Anterior cingulate cortex (tissue), 58 donors: ENCODE results near the gene GNG3.
"Not testable (repeated sequence)": the region's sequence is repeated elsewhere in the genome, so short reads cannot be mapped to it uniquely, and the experiment has no call there.

Experiments
- DNase-seq, 58 donors: peaks; one replicate each; lab custom pipeline; 2025; lab: John Stamatoyannopoulos, UW

GNG3 gene

DNA sequence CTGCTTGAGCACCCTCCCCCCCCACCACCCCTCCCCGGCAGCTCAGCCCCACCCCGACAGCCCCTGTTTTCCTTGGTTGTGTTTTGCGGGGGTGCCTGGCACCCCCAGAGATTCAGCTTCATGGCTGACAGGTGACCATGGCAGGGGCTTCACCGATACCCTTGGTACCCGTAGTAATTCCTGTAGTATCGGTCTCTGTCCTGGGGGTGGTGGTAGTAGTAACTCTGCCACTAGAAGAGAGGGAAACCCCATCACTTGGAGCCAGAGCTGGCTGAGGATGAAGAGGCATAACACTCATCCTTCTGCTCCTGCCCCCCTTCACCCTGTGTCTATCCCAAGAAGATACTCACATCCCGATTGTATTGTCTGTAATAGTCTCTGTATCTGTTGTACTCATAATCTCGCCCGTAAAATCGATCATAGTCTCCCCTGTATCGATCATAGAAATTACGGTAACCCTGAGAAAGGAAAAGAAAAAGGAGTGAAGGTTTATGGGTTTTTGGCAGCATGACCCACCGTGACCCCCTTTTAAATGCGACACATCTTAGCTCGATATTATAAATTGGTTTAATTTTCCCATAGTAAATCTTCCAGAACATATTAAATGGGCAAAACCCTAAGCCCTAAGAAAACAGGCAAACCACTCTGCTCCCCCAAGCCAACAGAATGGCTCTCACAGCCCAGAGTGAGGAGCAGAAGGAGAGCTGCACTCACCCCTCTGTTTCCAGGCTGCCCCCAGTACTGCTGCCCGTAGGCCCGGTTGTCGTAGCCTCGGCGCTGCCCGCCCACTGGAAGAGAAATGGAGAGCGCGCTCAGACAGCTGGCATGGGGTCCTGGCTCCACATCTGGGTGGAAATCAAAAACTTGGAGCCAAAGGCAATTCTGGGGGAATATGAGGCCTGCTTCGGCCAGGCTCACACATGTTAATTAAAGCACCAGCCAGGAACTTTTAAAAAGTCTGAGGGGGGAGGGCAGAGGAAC, 8.0 kb downstream of the GNG3 start:
- no peak for DNase-seq

DNA sequence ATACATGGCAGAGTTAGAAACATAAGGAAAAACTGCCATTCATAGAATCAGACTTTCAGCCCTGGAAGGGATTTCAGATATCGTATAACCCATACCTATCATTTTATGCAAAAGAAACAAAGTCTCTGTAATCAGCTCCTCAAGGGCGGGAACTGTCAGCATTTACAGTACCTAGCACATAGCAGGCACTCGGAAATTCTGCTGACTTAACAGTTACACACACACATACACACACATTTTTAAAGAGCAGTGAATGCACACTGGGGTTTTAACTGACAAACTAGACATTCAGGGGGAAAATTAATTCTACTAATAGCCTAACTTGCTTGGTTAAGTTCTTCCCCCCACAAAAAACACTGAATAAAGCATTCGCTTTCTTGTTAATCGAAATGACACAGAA, 8.7 kb downstream of the GNG3 start:
- no peak for DNase-seq

DNA sequence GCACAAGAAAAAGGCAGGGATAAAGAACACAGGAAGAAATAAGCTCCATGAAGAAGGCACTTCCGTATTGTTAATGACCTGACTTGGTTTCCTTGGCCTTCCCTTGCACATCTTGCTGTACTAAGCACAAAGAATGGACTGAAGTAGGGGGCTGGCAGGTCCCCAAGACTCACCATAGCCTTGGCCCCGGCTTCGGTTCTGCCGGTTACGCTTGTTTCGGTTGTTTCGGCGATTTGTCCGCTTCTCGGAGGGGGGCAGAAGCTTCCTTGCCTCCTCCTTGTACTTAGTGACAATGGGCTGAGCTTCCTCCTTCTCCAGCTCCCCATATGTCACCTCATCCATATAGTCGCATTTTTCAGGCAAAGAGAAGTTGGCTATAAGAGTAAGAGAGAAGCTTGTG, 9.3 kb downstream of the GNG3 start:
- peak in 1 of 58 donors; percentile 12 for DNase-seq

DNA sequence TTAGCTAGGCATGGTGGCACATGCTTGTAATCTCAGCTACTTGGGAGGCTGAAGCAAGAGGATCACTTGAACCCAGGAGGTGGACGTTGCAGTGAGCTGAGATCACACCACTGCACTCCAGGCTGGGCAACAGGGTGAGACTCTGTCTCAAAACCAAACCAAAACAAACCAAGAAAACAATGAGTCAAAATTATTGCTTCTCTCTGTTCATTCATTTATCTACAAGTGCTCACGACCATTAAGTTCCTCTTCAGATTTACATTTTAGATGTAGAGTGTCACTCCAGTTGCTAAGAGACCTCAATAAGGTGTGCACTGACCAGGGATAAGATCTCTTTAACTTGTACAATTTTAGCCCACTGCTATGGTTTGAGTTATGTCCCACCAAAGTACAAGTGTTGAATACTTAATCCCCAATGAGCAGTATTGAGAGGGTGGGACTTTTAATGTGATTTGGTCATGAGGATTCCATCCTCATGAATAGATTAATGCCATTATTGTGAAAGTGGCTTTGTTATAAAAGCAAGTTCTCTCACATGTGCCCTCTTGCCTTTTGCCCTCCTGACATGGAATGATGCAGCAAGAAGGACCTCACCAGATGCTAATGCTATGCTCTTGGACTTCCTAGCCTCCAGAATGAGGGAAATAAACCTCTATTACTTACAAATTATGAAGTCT, 12.0 kb downstream of the GNG3 start:
- no peak for DNase-seq

DNA sequence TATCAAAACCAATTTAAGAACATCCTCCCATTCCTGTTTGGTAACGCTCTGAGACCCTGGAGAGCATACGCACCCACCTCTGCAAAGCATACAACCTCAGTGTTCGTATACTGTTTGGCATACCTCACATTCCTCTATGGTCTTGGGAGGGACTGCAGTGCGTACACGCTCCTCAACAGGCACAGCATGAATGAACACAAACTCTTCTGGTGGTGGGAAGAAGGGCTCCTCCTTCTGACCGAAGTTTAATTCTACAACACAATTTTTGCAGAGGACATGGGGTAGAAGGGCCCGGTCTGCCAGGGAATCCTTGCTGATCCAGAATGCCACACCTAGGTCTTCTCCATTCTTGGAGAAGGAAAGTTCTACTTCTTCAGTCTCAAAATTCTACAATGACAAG, 14.5 kb downstream of the GNG3 start:
- DNase-seq = no peak

DNA sequence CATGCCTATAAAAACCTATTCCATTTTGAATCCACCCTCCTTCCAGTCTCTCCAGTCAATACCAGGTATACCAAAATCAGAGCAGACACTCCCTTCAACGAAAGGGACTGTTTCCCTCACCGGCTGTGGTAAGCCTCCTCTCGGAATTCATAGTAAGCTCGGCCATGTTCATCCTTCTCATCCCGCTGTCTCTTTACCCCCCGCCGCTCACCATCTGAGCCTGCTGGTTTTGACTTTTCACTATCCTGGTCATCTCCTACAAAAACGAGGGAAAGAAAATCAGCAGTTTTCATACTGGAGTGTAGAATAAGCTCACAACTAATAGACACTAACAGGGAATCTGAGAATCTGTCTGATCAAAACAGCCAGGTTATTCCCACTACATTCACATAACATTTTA, 16.7 kb downstream of the GNG3 start:
- DNase-seq = no peak

DNA sequence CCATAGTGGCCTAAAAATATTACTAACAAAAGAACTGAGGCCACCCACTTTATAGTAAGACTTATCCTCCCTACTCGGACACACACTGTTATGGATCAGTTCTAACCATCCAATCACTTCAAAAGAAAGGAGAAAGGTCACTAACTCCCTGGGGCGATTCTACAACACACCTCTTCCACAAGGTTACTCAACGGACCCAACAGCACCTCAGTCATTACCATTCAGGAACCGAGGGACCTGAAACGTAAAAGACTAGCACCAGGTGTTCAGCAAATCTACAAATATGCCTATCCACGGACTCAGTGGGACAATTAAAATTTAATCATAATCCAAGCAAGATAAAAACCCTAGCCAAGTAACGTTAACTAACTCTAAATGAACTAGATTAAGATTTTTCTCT, 18.2 kb downstream of the GNG3 start:
- DNase-seq = no peak

DNA sequence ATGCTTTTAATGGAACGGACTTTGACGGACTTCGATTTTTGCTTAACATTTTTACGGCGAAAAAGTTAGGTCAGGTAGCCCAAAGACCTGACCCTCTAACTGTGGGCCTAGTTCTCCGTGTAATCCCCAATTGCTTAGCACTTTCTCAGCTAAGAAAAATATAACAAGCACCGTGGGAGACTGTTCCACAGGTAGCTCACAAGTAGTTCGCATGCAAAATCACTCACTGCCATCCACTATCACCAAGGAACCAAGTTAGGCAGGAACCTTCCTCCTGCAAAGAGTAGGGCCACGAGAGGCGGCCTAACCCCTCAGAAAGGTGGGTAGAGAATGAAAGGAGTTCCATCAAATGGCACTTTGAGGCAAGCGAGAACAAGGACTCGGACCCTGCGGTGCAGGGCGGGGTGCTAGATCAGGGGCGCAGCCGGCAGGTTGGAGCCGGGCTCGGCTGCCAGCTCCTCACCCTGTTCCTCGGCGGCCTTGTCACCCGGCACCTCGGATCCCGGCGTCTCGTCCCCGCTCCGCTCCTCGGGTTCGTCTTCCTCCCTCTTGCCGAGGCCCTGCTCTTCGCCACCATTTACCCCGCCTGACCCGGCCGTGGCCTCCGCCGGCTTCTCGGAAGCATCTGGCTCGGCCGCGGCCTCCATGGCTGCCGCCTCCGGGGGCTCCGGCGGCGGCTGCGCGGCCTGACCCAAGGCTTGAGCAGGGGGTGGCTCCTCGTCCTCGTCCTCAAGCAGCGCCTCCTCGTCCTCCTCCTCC, 18.9 kb downstream of the GNG3 start:
- peak in 9 of 58 donors; percentile 22 to 58 (median 38) for DNase-seq

DNA sequence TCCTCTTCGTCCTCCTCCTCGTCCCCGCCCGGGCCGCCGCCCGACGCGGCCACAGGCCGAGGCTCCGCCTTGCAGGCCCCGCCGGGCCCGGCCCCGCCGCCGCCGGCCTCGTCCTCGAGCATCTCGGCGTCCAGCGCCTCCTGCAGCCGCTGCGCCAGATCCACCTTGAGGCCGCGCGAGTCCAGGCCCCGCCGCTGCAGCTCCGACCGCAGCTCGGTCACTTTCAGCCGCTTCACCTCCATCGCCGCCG, 19.4 kb downstream of the GNG3 start:
- peak in 2 of 58 donors; percentile 66 to 67 for DNase-seq

DNA sequence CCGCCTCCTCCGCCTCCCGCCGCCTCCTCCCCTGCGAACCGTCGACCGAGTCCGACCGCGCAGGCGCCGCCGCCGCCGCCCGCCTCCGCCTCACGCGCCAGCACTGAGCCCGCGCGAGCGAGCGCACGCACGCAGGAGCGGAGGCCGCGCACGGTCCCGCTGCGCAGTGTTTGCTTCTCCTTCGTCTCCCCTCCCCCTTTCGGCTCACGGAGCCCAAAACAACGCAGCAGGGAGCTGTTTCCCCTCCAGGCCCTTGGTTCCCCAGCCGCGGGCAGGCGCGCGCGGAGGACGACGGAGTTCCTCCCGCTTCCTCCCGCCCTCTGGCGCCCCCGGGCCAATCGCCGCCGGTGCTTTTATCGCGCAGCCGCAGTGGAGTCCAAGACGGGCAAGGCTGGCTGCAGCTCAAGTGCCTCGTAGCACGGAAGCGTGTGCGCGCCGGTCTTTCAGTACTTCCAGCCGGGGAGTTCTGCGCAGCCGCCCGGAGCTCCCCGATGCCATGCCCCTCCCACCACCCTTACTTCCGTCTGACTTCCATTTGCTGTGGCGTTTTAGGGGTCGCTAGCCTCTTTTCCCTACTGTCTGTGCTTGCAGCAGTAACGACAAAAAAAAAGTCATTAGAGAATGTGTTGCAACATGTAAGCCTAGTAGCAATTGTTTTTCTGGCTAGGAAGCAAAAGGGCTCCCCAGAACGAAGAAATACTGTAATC, 19.8 kb downstream of the GNG3 start, which contains the start of gene HNRNPUL2:
TSS of gene HNRNPUL2 (minus strand) at position 293 of the 707 bp plus-strand sequence. CDS start 301 bp downstream, outside the sequence.
- DNase-seq = peak; percentile 85 to 99 (median 97)

DNA sequence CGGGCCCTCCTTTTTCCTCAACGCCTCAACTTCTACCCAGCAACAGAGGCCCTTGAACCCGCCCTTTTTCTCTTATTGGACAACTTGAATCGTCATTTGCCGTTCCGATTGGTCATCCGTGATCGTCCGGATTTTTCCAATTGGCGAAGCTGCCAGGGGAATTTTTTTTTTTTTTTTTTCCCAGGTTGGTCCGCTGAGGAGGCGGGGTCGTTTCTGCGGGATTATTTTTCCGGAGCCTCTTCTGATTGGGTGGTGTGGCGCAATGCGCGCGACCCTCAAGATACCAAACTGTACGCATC, 20.3 kb downstream of the GNG3 start:
- DNase-seq = peak in 57 of 58 donors; percentile 60 to 98 (median 88)

DNA sequence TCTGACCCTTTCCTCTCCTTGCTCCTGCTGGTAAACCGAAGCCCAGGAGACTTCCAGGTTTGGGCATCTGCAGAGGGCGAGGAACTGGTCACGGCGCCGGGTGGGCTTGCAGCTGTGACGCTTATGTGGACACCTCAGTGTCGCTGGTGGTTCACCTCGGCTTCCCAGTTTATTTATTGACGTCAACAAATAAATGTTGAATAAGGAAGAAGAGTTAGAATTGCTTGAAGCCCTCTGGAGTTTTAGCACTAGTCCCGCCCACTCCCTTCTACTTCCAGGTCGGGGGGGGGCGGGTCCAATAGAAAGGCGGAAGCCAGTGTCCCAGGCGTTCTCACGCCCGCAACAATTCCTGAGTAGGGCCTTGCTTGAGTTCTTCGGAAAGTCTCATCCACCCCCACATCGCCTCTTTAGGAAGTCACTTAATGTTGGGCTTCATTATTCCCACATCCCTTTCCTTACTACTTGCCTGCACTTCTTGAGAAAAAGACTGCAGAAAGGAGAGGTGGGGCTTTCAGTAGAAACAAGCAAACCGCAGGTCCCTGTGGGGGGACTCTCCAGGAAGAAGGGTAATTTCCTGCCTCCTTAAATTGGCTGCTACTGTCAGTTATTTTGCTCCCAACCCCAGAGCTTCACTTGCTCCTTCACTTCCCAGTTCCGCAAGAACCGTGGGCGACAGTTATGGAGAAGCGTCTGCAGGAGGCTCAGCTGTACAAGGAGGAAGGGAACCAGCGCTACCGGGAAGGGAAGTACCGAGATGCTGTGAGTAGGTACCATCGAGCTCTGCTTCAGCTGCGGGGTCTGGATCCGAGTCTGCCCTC, 20.9 kb downstream of the GNG3 start, which contains the start of gene TTC9C:
TSS of gene TTC9C (plus strand) at position 316 of the 818 bp plus-strand sequence. CDS start at position 679, 363 bp downstream.
- DNase-seq = peak in 57 of 58 donors; percentile 43 to 94 (median 83)

DNA sequence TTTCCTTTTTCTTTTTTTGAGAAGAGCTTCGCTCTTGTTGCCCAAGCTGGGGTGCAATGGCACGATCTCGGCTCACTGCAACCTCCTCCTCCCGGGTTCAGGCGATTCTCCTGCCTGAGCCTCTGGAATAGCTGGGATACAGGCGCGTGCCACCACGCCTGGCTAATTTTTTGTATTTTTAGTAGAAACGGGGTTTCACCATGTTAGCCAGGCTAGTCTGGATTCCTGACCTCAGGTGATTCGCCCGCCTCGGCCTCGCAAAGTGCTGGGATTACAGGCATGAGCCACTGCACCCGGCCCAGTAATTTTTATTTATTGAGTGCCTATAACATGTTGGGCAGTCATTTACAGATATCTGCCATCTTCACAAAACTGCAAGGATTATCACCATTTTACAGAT, 22.6 kb downstream of the GNG3 start:
- DNase-seq = not testable (repeated sequence)

DNA sequence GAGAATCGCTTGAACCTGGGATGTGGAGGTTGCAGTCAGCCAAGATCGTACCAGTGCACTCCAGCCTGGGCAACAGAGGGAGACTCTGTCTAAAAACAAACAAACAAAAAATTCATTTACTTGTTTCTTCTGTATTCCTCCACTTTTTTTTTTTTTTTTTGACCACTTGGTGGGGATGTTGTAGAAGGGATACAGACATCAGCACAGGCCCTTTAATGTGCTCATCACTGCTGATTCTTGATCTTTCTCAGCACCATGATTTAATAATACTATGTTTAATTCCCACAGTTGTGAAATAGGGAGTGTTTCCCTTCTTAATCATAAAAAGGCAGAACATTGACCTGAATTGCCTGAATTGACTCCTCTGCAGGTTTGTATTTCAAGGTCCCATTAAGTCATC, 25.4 kb downstream of the GNG3 start:
- peak in 1 of 58 donors; percentile 41 for DNase-seq

DNA sequence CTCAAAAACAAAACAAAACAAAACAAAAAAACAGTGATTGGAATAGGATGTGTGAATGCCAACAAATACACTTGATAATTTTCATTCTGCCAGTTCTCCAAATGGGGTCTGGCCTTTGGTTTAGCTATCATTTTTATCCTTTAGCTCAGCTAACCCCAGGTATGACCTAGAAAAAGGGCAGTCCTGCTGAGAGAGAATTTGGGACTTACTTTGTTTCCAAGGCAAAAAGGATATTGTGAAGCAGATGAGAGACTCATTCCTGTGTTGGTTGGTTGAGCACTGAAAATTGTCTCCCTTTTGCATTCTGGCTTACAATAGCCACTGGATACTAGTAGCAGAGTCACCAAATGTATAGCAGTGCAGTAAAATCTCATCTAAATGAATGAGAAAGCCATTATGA, 29.7 kb downstream of the GNG3 start:
- no peak for DNase-seq

DNA sequence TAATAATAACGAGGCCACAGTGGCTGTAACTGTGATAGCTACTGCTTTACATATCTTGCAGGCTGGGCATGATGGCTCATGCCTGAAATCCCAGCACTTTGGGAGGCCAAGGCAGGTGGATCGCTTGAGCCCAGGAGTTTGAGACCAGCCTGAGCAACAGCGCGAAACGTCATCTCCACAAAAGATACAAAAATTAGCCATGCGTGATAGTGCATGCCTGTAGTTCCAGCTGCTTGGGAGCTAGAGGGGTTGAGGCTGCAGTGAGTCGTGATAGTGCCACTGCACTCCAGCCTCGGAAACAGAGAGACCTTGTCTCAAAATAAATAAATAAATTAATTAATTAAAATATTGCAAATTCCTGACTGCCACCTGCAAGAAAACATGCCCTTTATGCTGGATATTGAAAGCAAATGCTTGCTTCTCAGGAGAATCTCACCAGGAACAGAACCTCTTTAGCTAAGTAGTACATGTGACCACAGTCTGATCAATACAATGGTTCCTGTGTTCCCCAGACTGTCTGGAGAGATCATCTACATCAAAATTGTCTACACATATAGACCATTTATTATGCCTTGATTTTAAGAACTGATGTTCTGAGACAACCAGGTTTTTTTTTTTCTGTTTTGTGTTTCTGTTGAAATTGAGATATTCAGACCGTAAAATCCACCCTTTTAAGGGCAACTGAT, 40.1 kb downstream of the GNG3 start:
- peak in 1 of 58 donors; percentile 32 for DNase-seq

DNA sequence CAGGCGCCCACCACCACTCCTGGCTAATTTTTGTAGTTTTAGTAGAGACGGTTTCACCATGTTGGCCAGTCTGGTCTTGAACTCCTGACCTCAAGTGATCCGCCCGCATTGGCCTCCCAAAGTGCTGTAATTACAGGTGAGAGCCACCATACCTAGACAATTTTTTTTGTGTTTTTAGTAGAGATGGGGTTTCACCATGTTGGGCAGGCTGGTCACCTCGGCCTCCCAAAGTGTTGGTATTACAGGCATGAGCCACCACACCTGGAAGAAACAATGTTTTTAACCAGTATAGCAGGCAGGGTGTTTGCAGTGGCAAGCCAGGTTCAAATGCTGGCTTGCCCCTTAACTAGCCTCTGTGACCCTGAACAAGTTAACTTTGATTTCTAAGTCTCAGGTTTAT, 42.5 kb downstream of the GNG3 start:
- DNase-seq = not testable (repeated sequence)

DNA sequence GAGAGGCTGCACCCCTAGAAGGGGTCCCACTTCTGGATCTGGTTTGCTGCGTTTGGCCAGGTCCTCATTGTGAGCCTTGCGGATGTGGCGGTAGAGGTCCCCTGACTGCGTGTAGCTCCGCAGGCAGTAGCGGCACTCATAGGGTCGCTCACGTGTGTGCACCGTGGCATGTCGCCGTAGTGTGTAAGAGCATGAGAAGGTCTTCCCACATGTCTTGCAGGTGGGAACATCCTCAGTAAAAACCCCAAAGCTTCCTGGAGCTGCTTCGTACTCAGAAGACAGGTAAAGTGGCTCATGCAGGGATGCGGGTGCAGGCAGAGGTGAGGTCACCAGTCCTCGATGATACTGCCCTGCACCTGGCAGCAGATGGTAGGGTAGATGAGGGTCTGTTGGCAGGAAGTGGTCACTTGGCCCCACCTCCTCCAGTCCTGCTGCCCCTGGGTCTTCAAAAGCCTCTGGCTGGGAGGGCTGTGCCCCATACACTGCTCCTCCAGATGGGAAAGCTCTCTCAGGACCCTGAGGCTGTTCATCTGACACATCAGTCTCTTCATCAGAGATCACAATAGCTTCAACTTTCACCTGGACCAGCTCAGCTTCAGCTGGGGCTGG, 44.8 kb downstream of the GNG3 start:
- no peak for DNase-seq
